ENCODE results near the gene PPARD. TPM values are rescaled to one million over a fixed set of nuclear protein-coding genes. Genes with fewer than 3 reads are reported as not detected.

Gene PPARD
- total and polyA plus RNA-seq, 2 of the 13 experiments (the other 11 are each of a cell fraction or from before 2014, with no cell fraction given) = 6.1 to 13.3 TPM

DNA sequence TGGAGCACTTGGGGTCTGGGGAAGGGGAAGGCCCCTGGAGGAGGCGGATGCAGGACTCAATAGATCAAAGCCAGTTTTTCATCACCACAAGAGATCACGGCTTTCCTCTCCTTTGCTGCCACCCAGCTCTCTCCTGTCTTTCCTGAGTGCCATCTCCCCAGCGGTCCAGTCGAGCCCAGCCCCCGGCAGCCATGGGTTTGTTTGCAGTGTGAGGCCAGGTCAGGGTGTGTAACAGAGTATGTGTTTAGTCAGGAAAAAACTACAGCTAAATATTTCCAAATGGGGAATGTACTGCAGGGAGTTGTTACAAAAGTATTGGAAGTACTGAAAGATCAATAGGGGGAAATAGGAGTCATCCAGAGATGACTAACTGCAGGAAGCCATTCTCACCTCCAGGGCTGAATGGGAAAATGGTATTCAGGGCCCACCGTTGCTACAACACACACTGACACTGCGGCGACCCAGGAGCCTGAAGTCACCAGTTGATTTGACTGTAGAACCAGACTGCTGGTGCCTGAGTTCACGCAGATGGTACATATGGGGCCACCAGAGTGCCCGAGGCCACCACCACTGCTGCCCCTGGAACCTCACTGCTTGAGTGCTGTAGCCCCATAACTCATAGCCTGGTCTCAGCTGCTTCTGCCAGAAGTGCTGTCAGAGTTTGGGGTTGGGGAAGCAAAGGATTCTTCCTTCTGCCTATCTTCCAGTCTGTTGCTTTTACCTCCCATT is 86.2 kb downstream of the PPARD start (continued):
- TF ChIP-seq TSC22D2 (CRISPR knock-in tag; IDR thresholded peaks at IDR 0.05; ENCODE audit: borderline replicate concordance) (no peak; the same call in 1 of the 2 replicates), PHF21A (CRISPR knock-in tag; IDR thresholded peaks at IDR 0.05) (0 out of 2 replicates have a peak, but pooled peaks have one; percentile 32), ZNF496 (CRISPR knock-in tag; IDR thresholded peaks at IDR 0.05; ENCODE audit: insufficient replicate concordance) (no peak), BRD4 (CRISPR knock-in tag; IDR thresholded peaks at IDR 0.05) (no peak), FOXP1 (IDR thresholded peaks at IDR 0.05) (no peak), FOXP1 (CRISPR knock-in tag; IDR thresholded peaks at IDR 0.05) (peak; percentile 85), ARNT2 (CRISPR knock-in tag; IDR thresholded peaks at IDR 0.05; ENCODE audit: low read depth) (no peak), ZNF670 (CRISPR knock-in tag; IDR thresholded peaks at IDR 0.05; ENCODE audit: borderline replicate concordance) (no peak), ARID5B (CRISPR knock-in tag; IDR thresholded peaks at IDR 0.05) (peak; percentile 87), ZSCAN25 (CRISPR knock-in tag; IDR thresholded peaks at IDR 0.05) (no peak; the same call in 1 of the 2 replicates)
- TF ChIP-seq, protein P1, sequence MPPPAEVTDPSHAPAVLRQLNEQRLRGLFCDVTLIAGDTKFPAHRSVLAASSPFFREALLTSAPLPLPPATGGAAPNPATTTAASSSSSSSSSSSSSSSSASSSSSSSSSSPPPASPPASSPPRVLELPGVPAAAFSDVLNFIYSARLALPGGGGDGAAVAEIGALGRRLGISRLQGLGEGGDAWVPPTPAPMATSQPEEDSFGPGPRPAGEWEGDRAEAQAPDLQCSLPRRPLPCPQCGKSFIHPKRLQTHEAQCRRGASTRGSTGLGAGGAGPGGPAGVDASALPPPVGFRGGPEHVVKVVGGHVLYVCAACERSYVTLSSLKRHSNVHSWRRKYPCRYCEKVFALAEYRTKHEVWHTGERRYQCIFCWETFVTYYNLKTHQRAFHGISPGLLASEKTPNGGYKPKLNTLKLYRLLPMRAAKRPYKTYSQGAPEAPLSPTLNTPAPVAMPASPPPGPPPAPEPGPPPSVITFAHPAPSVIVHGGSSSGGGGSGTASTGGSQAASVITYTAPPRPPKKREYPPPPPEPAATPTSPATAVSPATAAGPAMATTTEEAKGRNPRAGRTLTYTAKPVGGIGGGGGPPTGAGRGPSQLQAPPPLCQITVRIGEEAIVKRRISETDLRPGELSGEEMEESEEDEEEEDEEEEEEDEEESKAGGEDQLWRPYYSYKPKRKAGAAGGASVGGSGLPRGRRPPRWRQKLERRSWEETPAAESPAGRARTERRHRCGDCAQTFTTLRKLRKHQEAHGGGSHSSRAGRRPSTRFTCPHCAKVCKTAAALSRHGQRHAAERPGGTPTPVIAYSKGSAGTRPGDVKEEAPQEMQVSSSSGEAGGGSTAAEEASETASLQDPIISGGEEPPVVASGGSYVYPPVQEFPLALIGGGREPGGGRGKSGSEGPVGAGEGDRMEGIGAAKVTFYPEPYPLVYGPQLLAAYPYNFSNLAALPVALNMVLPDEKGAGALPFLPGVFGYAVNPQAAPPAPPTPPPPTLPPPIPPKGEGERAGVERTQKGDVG (CRISPR knock-in tag; IDR thresholded peaks at IDR 0.05; ENCODE audit: borderline replicate concordance) = no peak
- TF ChIP-seq, protein P2, sequence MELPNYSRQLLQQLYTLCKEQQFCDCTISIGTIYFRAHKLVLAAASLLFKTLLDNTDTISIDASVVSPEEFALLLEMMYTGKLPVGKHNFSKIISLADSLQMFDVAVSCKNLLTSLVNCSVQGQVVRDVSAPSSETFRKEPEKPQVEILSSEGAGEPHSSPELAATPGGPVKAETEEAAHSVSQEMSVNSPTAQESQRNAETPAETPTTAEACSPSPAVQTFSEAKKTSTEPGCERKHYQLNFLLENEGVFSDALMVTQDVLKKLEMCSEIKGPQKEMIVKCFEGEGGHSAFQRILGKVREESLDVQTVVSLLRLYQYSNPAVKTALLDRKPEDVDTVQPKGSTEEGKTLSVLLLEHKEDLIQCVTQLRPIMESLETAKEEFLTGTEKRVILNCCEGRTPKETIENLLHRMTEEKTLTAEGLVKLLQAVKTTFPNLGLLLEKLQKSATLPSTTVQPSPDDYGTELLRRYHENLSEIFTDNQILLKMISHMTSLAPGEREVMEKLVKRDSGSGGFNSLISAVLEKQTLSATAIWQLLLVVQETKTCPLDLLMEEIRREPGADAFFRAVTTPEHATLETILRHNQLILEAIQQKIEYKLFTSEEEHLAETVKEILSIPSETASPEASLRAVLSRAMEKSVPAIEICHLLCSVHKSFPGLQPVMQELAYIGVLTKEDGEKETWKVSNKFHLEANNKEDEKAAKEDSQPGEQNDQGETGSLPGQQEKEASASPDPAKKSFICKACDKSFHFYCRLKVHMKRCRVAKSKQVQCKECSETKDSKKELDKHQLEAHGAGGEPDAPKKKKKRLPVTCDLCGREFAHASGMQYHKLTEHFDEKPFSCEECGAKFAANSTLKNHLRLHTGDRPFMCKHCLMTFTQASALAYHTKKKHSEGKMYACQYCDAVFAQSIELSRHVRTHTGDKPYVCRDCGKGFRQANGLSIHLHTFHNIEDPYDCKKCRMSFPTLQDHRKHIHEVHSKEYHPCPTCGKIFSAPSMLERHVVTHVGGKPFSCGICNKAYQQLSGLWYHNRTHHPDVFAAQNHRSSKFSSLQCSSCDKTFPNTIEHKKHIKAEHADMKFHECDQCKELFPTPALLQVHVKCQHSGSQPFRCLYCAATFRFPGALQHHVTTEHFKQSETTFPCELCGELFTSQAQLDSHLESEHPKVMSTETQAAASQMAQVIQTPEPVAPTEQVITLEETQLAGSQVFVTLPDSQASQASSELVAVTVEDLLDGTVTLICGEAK (IDR thresholded peaks at IDR 0.05) = no peak
- TF ChIP-seq, protein P2 (CRISPR knock-in tag; IDR thresholded peaks at IDR 0.05) = no peak

Data from HepG2 (cell line).